Stomach (tissue), 4 donors: ENCODE measurements around the gene TPO.

Experiments used
- EP300 ChIP-seq: sonication (generic); formaldehyde crosslinking; IDR thresholded peaks from one replicate; pipeline ENCODE4 v1.6.1; 2017; ENCODE audit warnings: antibody characterized with exemption
- TF ChIP-seq, protein P1 (sequence below), 7 experiments: fragments of 450-650 bp in 4 of 7; fragments of 200-600 bp in 3 of 7; sonication (generic) in 3 of 7; IDR thresholded peaks; one replicate each; pipeline ENCODE4 v1.5.1; 2016 to 2019; ENCODE audit warnings: antibody characterized with exemption in 7 of 7, control low read depth in 2 of 7, mild to moderate bottlenecking in 1 of 7

DNA sequence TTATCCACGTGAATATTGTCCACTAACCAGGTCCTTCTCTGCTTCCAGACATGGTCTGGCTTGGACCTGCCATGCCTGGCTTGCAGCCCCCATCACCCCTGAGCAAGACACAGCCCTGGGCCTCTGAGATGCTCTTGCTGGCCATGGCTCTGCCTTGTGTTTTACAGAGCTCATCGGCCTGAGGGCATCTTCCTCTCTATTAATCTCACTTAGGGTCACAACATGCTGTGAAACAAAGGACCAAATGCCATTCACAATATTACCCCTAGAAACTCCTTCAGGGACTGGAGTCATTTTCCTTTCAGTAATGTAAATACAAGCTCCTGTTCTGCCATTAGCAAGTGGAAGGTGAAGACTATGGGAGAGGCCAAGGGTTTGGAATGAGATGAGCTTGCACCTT, 6.8 kb upstream of the TPO start:
- TF ChIP-seq, protein P1, sequence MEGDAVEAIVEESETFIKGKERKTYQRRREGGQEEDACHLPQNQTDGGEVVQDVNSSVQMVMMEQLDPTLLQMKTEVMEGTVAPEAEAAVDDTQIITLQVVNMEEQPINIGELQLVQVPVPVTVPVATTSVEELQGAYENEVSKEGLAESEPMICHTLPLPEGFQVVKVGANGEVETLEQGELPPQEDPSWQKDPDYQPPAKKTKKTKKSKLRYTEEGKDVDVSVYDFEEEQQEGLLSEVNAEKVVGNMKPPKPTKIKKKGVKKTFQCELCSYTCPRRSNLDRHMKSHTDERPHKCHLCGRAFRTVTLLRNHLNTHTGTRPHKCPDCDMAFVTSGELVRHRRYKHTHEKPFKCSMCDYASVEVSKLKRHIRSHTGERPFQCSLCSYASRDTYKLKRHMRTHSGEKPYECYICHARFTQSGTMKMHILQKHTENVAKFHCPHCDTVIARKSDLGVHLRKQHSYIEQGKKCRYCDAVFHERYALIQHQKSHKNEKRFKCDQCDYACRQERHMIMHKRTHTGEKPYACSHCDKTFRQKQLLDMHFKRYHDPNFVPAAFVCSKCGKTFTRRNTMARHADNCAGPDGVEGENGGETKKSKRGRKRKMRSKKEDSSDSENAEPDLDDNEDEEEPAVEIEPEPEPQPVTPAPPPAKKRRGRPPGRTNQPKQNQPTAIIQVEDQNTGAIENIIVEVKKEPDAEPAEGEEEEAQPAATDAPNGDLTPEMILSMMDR (IDR thresholded peaks at IDR 0.05): no peak
- TF ChIP-seq EP300: no peak
